Fibroblast of villous mesenchyme (primary cell): ENCODE data around the gene GJD3. TPM values are rescaled to one million over a fixed set of nuclear protein-coding genes. Genes with fewer than 3 reads are reported as not detected.
A peak's percentile ranks its signal among the peaks of the same experiment; 100 is the strongest.

ENCODE experiments used
- DNase-seq: peaks from one replicate; pipeline ENCODE4 v3.0.0-alpha.2; 2010; ENCODE audit warnings: low read depth
- H3K4me3 ChIP-seq: 2 replicates; pipeline ENCODE4 v1.5.1; 2011; ENCODE audit warnings: low read depth, mild to moderate bottlenecking, low read length
- CTCF ChIP-seq: IDR thresholded peaks from 2 replicates; pipeline ENCODE4 v1.5.1; 2012; ENCODE audit warnings: low read depth, mild to moderate bottlenecking, low read length; ENCODE audit not compliant: insufficient read depth
- total RNA-seq: library from RNA; depleted of rRNA; stranded (reverse); fragments of >200 nt; gene quantifications from 2 replicates; pipeline ENCODE4 v1.2.3, GENCODE V29; 2012

Gene GJD3
- total RNA-seq, 1 donor: 2.2 TPM

GRCh38 chr17:40355123-40355803, 9.3 kb downstream of the GJD3 start:
- no peak overlapping the region for H3K4me3 ChIP-seq
- TF ChIP-seq CTCF: peak; percentile 85
- DNase-seq: peak; percentile 66

GRCh38 chr17:40354221-40355122, 10.1 kb downstream of the GJD3 start:
- no peak for DNase-seq
- TF ChIP-seq CTCF: no peak
- H3K4me3 ChIP-seq: no peak overlapping the region

GRCh38 chr17:40352779-40353394, 11.7 kb downstream of the GJD3 start:
- DNase-seq: no peak
- no peak for TF ChIP-seq CTCF
- no peak overlapping the region for H3K4me3 ChIP-seq

GRCh38 chr17:40352237-40352778, 12.2 kb downstream of the GJD3 start:
- H3K4me3 ChIP-seq: no peak overlapping the region
- DNase-seq: no peak
- TF ChIP-seq CTCF: no peak

- DNase-seq: no peak
- no peak for TF ChIP-seq CTCF
- H3K4me3 ChIP-seq: no peak overlapping the region
Measured at GRCh38 chr17:40351359-40352236, 12.9 kb downstream of the GJD3 start.
